Activated CD4-positive, alpha-beta T cell treated with anti-CD3 and anti-CD28 coated beads, Interleukin-2, amount 50 U/mL, for 1 hour (primary cell): ENCODE data around the gene CFAP77.
A peak's percentile ranks its signal among the peaks of the same experiment; 100 is the strongest.

Experiments used
- DNase-seq: peaks from one replicate; pipeline ENCODE4 v3.0.0-alpha.2; 2020

CFAP77 gene

GRCh38 chr9:132457504-132458236 lies 47.7 kb downstream of the CFAP77 start:
- no peak for DNase-seq

GRCh38 chr9:132458432-132458831 lies 48.4 kb downstream of the CFAP77 start:
- no peak for DNase-seq

GRCh38 chr9:132459661-132460060 lies 49.6 kb downstream of the CFAP77 start:
- no peak for DNase-seq

GRCh38 chr9:132460240-132460639 lies 50.2 kb downstream of the CFAP77 start:
- DNase-seq, result no peak

- DNase-seq, result no peak
These were observed 51.4 kb downstream of the CFAP77 start for GRCh38 chr9:132461281-132461896.

- no peak for DNase-seq
These were observed 52.0 kb downstream of the CFAP77 start for GRCh38 chr9:132461971-132462370.

- DNase-seq, result no peak
These were observed 54.5 kb downstream of the CFAP77 start for GRCh38 chr9:132464547-132464946.

GRCh38 chr9:132465131-132465635 lies 55.2 kb downstream of the CFAP77 start:
- DNase-seq, result no peak

GRCh38 chr9:132472199-132472598 lies 62.2 kb downstream of the CFAP77 start:
- no peak for DNase-seq

GRCh38 chr9:132472599-132472998 lies 62.6 kb downstream of the CFAP77 start:
- no peak for DNase-seq

- no peak for DNase-seq
These were observed 64.2 kb downstream of the CFAP77 start for GRCh38 chr9:132474253-132474652.

GRCh38 chr9:132478353-132479050 lies 68.5 kb downstream of the CFAP77 start:
- no peak for DNase-seq

- no peak for DNase-seq
These were observed 69.7 kb downstream of the CFAP77 start for GRCh38 chr9:132479733-132480132.

- DNase-seq, result no peak
These were observed 71.2 kb downstream of the CFAP77 start for GRCh38 chr9:132481053-132481849.

GRCh38 chr9:132482196-132482813 lies 72.3 kb downstream of the CFAP77 start:
- no peak for DNase-seq

- DNase-seq, result no peak
These were observed 75.4 kb downstream of the CFAP77 start for GRCh38 chr9:132485393-132485792.

- peak; percentile 25 for DNase-seq
These were observed 76.8 kb downstream of the CFAP77 start for GRCh38 chr9:132486706-132487350.

- DNase-seq, result no peak
These were observed 77.4 kb downstream of the CFAP77 start for GRCh38 chr9:132487351-132487791.

- DNase-seq, result no peak
These were observed 78.0 kb downstream of the CFAP77 start for GRCh38 chr9:132487980-132488535.

GRCh38 chr9:132488626-132489025 lies 78.6 kb downstream of the CFAP77 start:
- no peak for DNase-seq

- no peak for DNase-seq
These were observed 79.5 kb downstream of the CFAP77 start for GRCh38 chr9:132489536-132489935.

GRCh38 chr9:132494857-132495256 lies 84.8 kb downstream of the CFAP77 start:
- DNase-seq, result no peak
